Vagina (tissue), 2 donors: ENCODE measurements around the gene SLIT2.

Source experiments
- POLR2A ChIP-seq, 2 donors: fragments of 450-650 bp; IDR thresholded peaks; one replicate each; pipeline ENCODE4 v1.6.1; 2017; ENCODE audit warnings: antibody characterized with exemption in 2 of 2, mild to moderate bottlenecking in 2 of 2, moderate library complexity in 2 of 2
- POLR2AphosphoS5 ChIP-seq, 2 donors: sonication (generic); formaldehyde crosslinking; IDR thresholded peaks; one replicate each; pipeline ENCODE4 v1.9.0; 2017; ENCODE audit warnings: antibody characterized with exemption in 2 of 2, mild to moderate bottlenecking in 2 of 2, low read depth in 1 of 2; ENCODE audit not compliant: insufficient read depth in 1 of 2

DNA sequence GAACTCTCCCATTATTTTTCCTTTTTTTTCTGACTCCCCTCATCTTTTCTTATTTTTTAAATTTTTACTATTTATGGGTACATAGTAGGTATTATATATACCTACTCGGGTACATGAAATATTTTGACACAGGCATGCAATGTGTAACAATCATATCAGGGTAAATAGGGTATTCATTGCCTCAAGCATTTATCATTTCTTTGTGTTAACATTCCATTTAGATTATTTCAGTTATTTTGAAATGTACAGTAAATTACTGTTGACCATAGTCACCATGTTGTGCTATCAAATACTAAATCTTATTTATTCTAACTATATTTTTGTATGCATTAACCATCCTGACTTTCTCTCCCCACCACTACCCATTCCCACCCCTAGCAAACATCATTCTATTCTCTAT is 33.8 kb upstream of the SLIT2 start:
- TF ChIP-seq POLR2AphosphoS5 (IDR thresholded peaks at IDR 0.05; ENCODE audit: insufficient read depth in 1 of 2, low read depth in 1 of 2) = no peak
- no peak for TF ChIP-seq POLR2A (IDR thresholded peaks at IDR 0.05)
